WTC11 (cell line): ENCODE measurements around the gene PRR14. TPM values are rescaled to one million over a fixed set of nuclear protein-coding genes. Genes with fewer than 3 reads are reported as not detected.

Experiments
- ATAC-seq: fragments of 200-7000 bp; cut with Tn5 transposase; 2 replicates; pipeline ENCODE4 v1.10.0; 2021; ENCODE audit warnings: mild to moderate bottlenecking, moderate library complexity
- CTCF ChIA-PET: fragments of 300-600 bp; sonication (Branson Sonifier 250); formaldehyde crosslinking; loops from one replicate; lab custom pipeline; 2021; ENCODE audit warnings: antibody characterized with exemption; lab: Charles Lee
- POLR2A ChIA-PET: fragments of 350-600 bp; sonication (Branson Sonifier 250); formaldehyde crosslinking; loops from one replicate; lab custom pipeline; 2021; ENCODE audit warnings: antibody characterized with exemption; lab: Charles Lee
- DNase-seq: peaks from one replicate; pipeline ENCODE4 v3.0.0; 2021; ENCODE audit warnings: low spot score
- H3K27ac Mint-ChIP-seq: 2 replicates; pipeline ENCODE4 v1.8.0; 2021; ENCODE audit warnings: mixed read lengths
- H3K27me3 Mint-ChIP-seq: 2 replicates; pipeline ENCODE4 v1.8.0; 2021; ENCODE audit warnings: low read depth, mild to moderate bottlenecking, moderate library complexity, mixed read lengths
- H3K36me3 Mint-ChIP-seq: 2 replicates; pipeline ENCODE4 v1.8.0; 2021; ENCODE audit warnings: mixed read lengths
- H3K4me1 Mint-ChIP-seq: 2 replicates; pipeline ENCODE4 v1.8.0; 2022; ENCODE audit warnings: mixed read lengths
- H3K4me3 Mint-ChIP-seq: 2 replicates; pipeline ENCODE4 v1.8.0; 2021; ENCODE audit warnings: mild to moderate bottlenecking, moderate library complexity, mixed read lengths
- H3K9me3 Mint-ChIP-seq: 2 replicates; pipeline ENCODE4 v1.8.0; 2021; ENCODE audit warnings: mixed read lengths
- ATF2 ChIP-seq: sonication (generic); formaldehyde crosslinking; IDR thresholded peaks from 2 replicates; pipeline ENCODE4 v1.8.1; 2022; ENCODE audit warnings: low read depth, missing genetic modification reagents, borderline replicate concordance
- CDX4 ChIP-seq: fragments of 250-450 bp; sonication (Bioruptor Pico); IDR thresholded peaks from 2 replicates; pipeline ENCODE4 v1.9.0; 2021; ENCODE audit warnings: moderate library complexity, mild to moderate bottlenecking, inconsistent platforms, borderline replicate concordance
- E2F1 ChIP-seq: sonication (generic); formaldehyde crosslinking; IDR thresholded peaks from 2 replicates; pipeline ENCODE4 v1.8.0; 2022; ENCODE audit warnings: mild to moderate bottlenecking, missing genetic modification reagents
- FOXK1 ChIP-seq: sonication (generic); formaldehyde crosslinking; IDR thresholded peaks from 2 replicates; pipeline ENCODE4 v1.8.0; 2022; ENCODE audit warnings: mild to moderate bottlenecking, moderate library complexity, missing genetic modification reagents
- GABPB1 ChIP-seq: sonication (generic); formaldehyde crosslinking; IDR thresholded peaks from 2 replicates; pipeline ENCODE4 v1.8.1; 2023; ENCODE audit warnings: mild to moderate bottlenecking, missing genetic modification reagents
- GRHL2 ChIP-seq: fragments of 250-450 bp; sonication (Bioruptor Pico); IDR thresholded peaks from 2 replicates; pipeline ENCODE4 v1.8.0; 2022; ENCODE audit warnings: mild to moderate bottlenecking, moderate library complexity; ENCODE audit not compliant: insufficient replicate concordance, severe bottlenecking
- GTF2I ChIP-seq: fragments of 250-450 bp; sonication (Bioruptor Pico); conservative IDR thresholded peaks from 2 replicates; pipeline ENCODE4 v1.4.0; 2021; ENCODE audit warnings: mild to moderate bottlenecking
- KAT7 ChIP-seq: sonication (generic); formaldehyde crosslinking; IDR thresholded peaks from 2 replicates; pipeline ENCODE4 v1.8.1; 2023; ENCODE audit warnings: missing genetic modification reagents, mild to moderate bottlenecking, borderline replicate concordance
- NFATC4 ChIP-seq: fragments of 250-450 bp; sonication (Bioruptor Pico); IDR thresholded peaks from 2 replicates; pipeline ENCODE4 v1.9.0; 2021; ENCODE audit warnings: mild to moderate bottlenecking
- NFE2L1 ChIP-seq: sonication (generic); formaldehyde crosslinking; IDR thresholded peaks from 2 replicates; pipeline ENCODE4 v1.8.1; 2023; ENCODE audit warnings: missing genetic modification reagents
- OVOL2 ChIP-seq: fragments of 250-450 bp; sonication (Bioruptor Pico); IDR thresholded peaks from 2 replicates; pipeline ENCODE4 v1.9.0; 2021; ENCODE audit warnings: mild to moderate bottlenecking, borderline replicate concordance
- RORB ChIP-seq: fragments of 250-450 bp; sonication (Bioruptor Pico); IDR thresholded peaks from 2 replicates; pipeline ENCODE4 v1.9.0; 2021; ENCODE audit warnings: mild to moderate bottlenecking
- SMAD4 ChIP-seq: sonication (generic); formaldehyde crosslinking; IDR thresholded peaks from 2 replicates; pipeline ENCODE4 v1.8.0; 2022; ENCODE audit warnings: mild to moderate bottlenecking, missing genetic modification reagents
- TEAD4 ChIP-seq: sonication (generic); formaldehyde crosslinking; IDR thresholded peaks from 2 replicates; pipeline ENCODE4 v1.8.0; 2022; ENCODE audit warnings: mild to moderate bottlenecking, missing genetic modification reagents
- USF1 ChIP-seq: sonication (generic); formaldehyde crosslinking; IDR thresholded peaks from 2 replicates; pipeline ENCODE4 v1.8.0; 2022; ENCODE audit warnings: mild to moderate bottlenecking, missing genetic modification reagents
- ZBTB21 ChIP-seq: sonication (generic); formaldehyde crosslinking; IDR thresholded peaks from 2 replicates; pipeline ENCODE4 v1.8.1; 2023; ENCODE audit warnings: mild to moderate bottlenecking, missing genetic modification reagents, borderline replicate concordance
- ZNF138 ChIP-seq: sonication (generic); formaldehyde crosslinking; conservative IDR thresholded peaks from 2 replicates; pipeline ENCODE4 v1.8.1; 2022; ENCODE audit warnings: mild to moderate bottlenecking, moderate library complexity, missing genetic modification reagents
- ZNF263 ChIP-seq: sonication (generic); formaldehyde crosslinking; IDR thresholded peaks from 2 replicates; pipeline ENCODE4 v1.8.1; 2022; ENCODE audit warnings: low read depth, mild to moderate bottlenecking, moderate library complexity, missing genetic modification reagents
- ZNF423 ChIP-seq: fragments of 250-450 bp; sonication (Bioruptor Pico); IDR thresholded peaks from 2 replicates; pipeline ENCODE4 v2.1.2; 2022; ENCODE audit warnings: mild to moderate bottlenecking, moderate library complexity
- total RNA-seq: library from RNA; stranded (reverse); gene quantifications from 3 replicates; pipeline ENCODE4 v1.2.3, GENCODE V29; 2021
- TF ChIP-seq, protein P1 (sequence below): sonication (generic); formaldehyde crosslinking; IDR thresholded peaks from 2 replicates; pipeline ENCODE4 v1.8.0; 2023; ENCODE audit warnings: missing genetic modification reagents, mild to moderate bottlenecking, borderline replicate concordance

The PRR14 gene
- total RNA-seq, 1 experiment from 2014 or later, result 21.9 TPM

GRCh38 chr16:30667361-30667905 is 16.7 kb downstream of the PRR14 start:
- Mint-ChIP-seq H3K9me3 (no peaks in the 10 kb centered on the region), H3K27ac (no peak overlapping the region), H3K4me3 (no peak overlapping the region), H3K27me3 (peaks cover 83% of the 10 kb centered on the region), H3K4me1 (no peaks in the 10 kb centered on the region), H3K36me3 (peaks cover 30% of the 10 kb centered on the region)
- DNase-seq, result no peak
- ChIA-PET CTCF (no interaction called here), POLR2A (no interaction called here)
- TF ChIP-seq CDX4 (CRISPR knock-in tag) (no peak), NFE2L1 (no peak), USF1 (no peak), E2F1 (no peak), ATF2 (no peak), TEAD4 (CRISPR knock-in tag) (no peak), ZBTB21 (CRISPR knock-in tag) (no peak), GABPB1 (CRISPR knock-in tag) (no peak), GRHL2 (CRISPR knock-in tag) (no peak), ZNF263 (no peak), RORB (CRISPR knock-in tag) (no peak), OVOL2 (CRISPR knock-in tag) (no peak), KAT7 (CRISPR knock-in tag) (no peak), SMAD4 (no peak)
- TF ChIP-seq, protein P1, sequence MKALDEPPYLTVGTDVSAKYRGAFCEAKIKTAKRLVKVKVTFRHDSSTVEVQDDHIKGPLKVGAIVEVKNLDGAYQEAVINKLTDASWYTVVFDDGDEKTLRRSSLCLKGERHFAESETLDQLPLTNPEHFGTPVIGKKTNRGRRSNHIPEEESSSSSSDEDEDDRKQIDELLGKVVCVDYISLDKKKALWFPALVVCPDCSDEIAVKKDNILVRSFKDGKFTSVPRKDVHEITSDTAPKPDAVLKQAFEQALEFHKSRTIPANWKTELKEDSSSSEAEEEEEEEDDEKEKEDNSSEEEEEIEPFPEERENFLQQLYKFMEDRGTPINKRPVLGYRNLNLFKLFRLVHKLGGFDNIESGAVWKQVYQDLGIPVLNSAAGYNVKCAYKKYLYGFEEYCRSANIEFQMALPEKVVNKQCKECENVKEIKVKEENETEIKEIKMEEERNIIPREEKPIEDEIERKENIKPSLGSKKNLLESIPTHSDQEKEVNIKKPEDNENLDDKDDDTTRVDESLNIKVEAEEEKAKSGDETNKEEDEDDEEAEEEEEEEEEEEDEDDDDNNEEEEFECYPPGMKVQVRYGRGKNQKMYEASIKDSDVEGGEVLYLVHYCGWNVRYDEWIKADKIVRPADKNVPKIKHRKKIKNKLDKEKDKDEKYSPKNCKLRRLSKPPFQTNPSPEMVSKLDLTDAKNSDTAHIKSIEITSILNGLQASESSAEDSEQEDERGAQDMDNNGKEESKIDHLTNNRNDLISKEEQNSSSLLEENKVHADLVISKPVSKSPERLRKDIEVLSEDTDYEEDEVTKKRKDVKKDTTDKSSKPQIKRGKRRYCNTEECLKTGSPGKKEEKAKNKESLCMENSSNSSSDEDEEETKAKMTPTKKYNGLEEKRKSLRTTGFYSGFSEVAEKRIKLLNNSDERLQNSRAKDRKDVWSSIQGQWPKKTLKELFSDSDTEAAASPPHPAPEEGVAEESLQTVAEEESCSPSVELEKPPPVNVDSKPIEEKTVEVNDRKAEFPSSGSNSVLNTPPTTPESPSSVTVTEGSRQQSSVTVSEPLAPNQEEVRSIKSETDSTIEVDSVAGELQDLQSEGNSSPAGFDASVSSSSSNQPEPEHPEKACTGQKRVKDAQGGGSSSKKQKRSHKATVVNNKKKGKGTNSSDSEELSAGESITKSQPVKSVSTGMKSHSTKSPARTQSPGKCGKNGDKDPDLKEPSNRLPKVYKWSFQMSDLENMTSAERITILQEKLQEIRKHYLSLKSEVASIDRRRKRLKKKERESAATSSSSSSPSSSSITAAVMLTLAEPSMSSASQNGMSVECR (CRISPR knock-in tag), result no peak
- ATAC-seq, result no peak

- H3K4me3 Mint-ChIP-seq, result no peak overlapping the region
Measured at GRCh38 chr16:30668393-30668792, 17.6 kb downstream of the PRR14 start.

More at GRCh38 chr16:30668393-30668792, 17.6 kb downstream of the PRR14 start:
- ChIA-PET POLR2A (no interaction called here), CTCF (no interaction called here)
- no peak overlapping the region for H3K27ac Mint-ChIP-seq
- TF ChIP-seq KAT7 (CRISPR knock-in tag), result no peak
- TF ChIP-seq ZNF423 (CRISPR knock-in tag), result no peak
- TF ChIP-seq ZNF138 (CRISPR knock-in tag), result no peak
- TF ChIP-seq NFATC4 (CRISPR knock-in tag), result no peak
- TF ChIP-seq FOXK1 (CRISPR knock-in tag), result no peak
- TF ChIP-seq GTF2I (CRISPR knock-in tag), result no peak
- no peak for TF ChIP-seq RORB (CRISPR knock-in tag)
- peaks cover 23% of the 10 kb centered on the region for H3K36me3 Mint-ChIP-seq
- ATAC-seq (no peak), DNase-seq (no peak)
- peaks cover 84% of the 10 kb centered on the region for H3K27me3 Mint-ChIP-seq
- no peaks in the 10 kb centered on the region for H3K9me3 Mint-ChIP-seq
- H3K4me1 Mint-ChIP-seq, result no peaks in the 10 kb centered on the region
